ACHN (cell line): Measurements from ENCODE around the gene XPNPEP1.

ENCODE experiments used
- DNase-seq: peaks from one replicate; pipeline ENCODE4 v3.0.0-alpha.2; 2015
- in situ Hi-C: cut with HindIII; loops from 2 replicates; pipeline ENCODE4 v1.10.0; 2017; ENCODE audit warnings: low sequenced_read_pairs, low pct_ligation_motif_present, low pct_unique_long_range_greater_than_20kb

Gene XPNPEP1

GRCh38 chr10:109882251-109883057, 40.9 kb downstream of the XPNPEP1 start:
- DNase-seq = no peak
- in situ Hi-C loops = no loop called here

DNA sequence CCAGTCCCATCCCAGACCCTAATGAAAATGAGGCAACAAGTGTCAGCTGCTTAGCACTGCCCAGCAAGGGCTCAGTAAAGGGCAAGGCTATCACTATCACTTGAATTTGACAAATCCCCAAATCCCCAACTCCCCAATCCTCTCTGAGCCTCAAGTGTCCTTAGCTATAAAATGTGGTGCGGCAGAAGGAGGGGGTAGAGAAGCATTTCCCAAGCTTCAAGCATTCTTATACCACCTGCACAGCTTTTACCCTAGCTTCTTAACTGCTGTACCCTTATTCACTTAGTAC, 41.6 kb downstream of the XPNPEP1 start:
- in situ Hi-C loops = no loop called here
- no peak for DNase-seq

DNA sequence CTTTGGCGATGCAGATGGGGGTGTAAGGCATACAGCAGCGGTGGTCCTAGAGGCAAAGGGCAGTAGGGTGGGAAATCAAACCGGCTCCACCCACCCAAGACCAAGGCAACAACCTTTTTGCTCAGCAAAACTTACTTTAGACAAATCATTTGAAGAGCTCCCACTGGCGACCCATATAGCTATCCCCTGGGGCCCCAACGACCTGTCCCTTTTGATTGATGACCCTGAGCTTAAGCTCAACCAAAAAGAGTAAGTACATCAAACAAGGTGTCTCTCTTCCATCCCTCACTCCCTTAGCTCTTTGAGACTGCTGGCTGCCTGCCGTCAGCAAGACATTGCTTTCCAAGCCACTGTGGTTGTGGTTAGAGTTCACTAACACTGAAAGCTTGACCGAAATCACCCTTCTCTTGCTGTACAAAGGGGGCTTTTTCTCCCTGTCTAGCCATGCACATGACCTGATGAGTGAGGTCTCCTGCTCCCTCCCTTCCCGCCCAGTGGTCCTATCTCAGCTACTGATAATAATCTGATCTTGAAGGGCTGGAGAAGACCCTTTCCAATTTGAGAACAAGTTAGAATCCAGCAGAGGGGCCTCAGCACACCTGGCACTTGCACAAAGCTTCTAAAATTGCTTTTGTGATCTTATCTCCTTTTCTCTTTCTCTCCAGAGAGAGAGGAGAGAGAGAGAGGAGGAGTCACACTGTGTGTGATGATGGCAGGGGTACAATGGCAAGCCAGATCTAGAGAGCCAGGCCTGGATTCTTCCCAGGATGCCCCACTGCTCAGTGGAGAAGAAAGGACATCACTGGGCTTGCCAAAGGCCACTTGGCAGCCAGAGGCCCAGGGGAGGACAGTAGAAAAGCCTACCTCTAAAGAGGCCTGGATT, 42.2 kb downstream of the XPNPEP1 start:
- no peak for DNase-seq
- in situ Hi-C loops = no loop called here

- in situ Hi-C loops = no loop called here
- no peak for DNase-seq
Observed at GRCh38 chr10:109877546-109877945, 45.8 kb downstream of the XPNPEP1 start.

DNA sequence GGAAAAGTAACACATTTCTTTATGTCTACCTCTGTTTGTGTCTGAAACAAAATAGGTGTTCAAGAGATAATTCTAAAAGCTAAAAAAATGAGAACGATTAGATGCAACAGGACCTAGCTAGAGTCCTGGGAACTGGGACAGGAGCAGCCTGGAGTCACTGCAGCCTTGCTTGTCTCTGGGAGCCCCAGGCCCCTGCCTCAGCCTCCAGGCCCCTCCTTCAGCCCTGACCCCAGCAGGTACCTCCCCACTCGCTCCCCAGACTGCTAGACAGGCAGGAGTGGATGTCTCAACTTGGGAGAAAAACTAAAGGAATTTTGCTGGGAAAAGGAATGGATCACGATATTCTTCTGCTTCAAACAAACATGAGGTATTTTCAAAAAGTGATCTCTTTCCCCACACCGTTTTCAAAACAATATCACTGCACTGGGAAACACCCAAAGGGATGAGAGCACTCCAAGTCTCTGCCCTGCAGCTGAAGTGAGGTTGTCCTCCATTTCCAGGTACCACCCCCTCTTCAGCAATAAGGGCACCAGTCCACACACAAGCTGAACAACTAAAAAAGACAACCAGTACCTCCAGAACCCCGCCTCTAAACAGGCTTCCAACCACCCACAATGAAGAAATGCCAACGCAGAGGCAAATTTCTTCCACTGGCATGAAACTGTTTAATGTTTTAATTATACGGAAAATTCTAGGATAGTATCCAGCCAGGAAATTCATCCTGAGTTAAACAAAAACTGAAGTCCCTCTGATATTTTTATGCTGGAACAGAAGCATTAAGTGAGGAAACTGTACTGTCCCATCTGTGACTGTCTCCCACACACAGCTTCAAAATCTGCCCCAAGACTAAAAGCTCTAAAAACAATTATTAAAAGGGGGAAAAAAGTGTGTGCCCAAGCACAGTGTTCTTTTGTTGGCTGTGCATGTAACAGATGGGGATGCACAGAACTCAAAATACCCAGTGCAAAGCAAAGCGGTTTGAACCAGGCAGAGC, 47.2 kb downstream of the XPNPEP1 start:
- DNase-seq = no peak
- in situ Hi-C loops = no loop called here

- DNase-seq = no peak
- in situ Hi-C loops = no loop called here
Observed at GRCh38 chr10:109875151-109875568, 48.2 kb downstream of the XPNPEP1 start.

- in situ Hi-C loops = no loop called here
- no peak for DNase-seq
Observed at GRCh38 chr10:109871476-109871875, 51.8 kb downstream of the XPNPEP1 start.

DNA sequence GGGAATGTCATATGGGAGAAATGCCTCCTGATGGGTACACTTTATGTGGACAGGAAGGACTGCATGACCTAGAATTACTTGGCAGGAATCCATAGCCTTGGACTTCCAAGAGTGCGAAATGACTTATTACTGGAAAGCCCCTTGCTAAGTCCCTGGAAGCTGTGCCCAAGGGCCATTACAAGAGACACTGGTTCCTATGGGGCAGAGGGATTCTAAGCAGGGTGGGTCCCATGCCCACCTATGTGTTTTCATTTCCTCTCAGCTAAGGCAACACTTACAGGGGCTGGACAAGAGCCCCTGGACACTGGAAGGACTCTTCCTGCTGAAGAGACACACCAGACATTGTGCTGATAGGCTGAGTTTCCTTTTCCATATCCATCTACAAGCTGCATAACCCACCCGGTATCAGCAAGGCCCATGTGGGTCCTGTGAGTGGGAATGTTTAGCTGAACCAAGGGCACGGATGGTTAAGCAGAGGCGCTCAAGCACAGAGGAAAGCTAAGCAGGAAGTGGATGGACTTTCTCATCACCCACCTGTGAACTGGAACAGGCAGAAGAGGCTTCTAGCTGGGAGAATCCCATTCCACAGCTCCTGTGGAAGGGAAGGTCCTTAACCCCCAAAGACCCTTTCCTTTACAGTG, 56.2 kb downstream of the XPNPEP1 start:
- DNase-seq = peak; percentile 63
- in situ Hi-C loops = no loop called here

GRCh38 chr10:109866168-109866994, 56.9 kb downstream of the XPNPEP1 start:
- in situ Hi-C loops = no loop called here
- DNase-seq = peak; percentile 16

DNA sequence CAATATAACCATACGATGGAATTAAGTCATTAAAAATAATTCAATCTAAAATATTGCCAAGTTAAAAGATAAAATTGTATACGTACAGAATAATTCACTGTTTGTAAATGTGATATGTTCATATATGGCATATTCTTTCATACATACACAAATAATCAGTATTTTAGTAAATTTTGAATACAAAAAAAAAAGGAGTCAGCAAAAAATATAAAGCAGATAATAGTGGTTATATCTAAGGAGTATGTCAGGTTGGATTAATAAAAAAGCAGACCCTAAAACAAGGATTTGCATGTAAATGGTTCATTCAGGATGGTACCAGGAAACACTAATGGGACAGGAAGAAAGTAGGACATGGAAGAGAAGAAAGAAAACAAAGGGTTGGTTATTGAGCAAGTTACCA, 59.5 kb downstream of the XPNPEP1 start:
- DNase-seq = no peak
- in situ Hi-C loops = no loop called here

- no peak for DNase-seq
- in situ Hi-C loops = no loop called here
Observed at GRCh38 chr10:109862738-109863137, 60.6 kb downstream of the XPNPEP1 start.

DNA sequence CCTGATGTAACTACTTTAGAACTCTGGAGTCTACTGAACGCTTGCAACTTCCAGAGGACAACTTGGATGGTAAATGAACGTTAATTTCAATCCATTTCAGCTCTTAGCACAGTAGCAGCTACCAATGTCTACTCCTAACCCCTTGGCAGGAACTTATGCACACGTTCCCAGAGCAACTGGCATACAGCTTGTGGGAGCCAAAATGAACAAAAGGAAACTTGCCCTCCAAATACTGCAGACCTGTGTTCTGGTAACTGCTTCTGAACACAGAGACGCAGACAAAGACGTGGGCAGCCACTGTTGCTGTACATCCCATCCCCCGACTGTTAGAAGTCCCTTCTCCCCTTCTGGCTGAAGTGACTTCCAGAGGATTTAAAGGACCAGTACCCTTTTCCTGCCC, 61.3 kb downstream of the XPNPEP1 start:
- no peak for DNase-seq
- in situ Hi-C loops = no loop called here

- DNase-seq = no peak
- in situ Hi-C loops = no loop called here
Observed at GRCh38 chr10:109861081-109861480, 62.2 kb downstream of the XPNPEP1 start.

- in situ Hi-C loops = no loop called here
- DNase-seq = no peak
Observed at GRCh38 chr10:109859221-109859620, 64.1 kb downstream of the XPNPEP1 start.

DNA sequence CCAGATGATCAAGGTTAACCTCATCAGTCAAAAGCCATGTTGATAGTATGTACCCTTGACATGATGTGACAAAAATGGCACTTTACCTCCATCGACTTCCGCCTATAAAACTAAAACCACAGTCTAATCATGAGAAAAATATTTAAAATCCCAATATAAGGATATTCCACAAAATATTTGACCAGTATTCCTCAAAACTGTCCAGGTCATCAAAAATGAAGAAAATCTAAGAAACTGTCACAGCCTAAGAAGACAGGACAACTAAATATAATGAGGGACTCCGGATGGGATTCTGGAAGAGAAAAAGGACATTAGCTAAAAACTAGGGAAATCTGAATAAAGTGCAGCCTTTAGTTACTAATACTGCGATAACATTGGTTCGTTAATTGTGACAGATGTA, 67.6 kb downstream of the XPNPEP1 start:
- in situ Hi-C loops = no loop called here
- no peak for DNase-seq

- in situ Hi-C loops = no loop called here
- DNase-seq = no peak
Observed at GRCh38 chr10:109853921-109854320, 69.4 kb downstream of the XPNPEP1 start.

DNA sequence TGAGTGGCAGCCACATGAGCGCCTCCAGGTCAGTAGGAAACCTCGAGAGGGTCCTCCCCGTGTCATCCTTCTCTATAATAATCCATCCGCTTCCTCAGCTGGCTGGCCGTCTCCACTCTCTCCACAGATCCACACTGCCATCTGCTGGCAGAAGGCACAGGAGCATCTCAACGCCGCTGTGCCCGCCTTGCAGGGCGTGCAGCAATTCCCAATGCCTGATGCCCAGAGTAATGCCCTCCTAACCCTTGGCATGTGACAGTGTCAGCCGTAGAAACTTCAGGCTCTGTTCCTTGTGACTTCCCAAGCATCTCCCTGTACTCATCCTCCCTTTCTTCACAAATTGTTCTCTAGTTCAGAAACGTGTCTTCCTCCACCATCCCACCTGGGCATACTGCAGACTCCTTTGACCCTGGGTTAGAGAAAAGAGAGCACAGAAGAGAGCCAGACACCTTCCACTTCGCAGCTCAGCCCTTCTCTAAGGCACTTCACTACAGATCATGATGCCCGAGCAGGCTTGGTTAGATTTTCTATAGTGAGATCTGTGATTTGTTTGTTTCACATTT, 70.8 kb downstream of the XPNPEP1 start:
- in situ Hi-C loops = no loop called here
- peak; percentile 78 for DNase-seq
